HL-60 (cell line): ENCODE measurements around the gene PADI4.

ENCODE experiments used
- GABPA ChIP-seq: IDR thresholded peaks from 2 replicates; pipeline ENCODE4 v1.6.1; 2012; ENCODE audit warnings: low read depth
- POLR2AphosphoS5 ChIP-seq: IDR thresholded peaks from 2 replicates; pipeline ENCODE4 v1.6.1; 2012; ENCODE audit warnings: low read depth
- TF ChIP-seq, protein P1 (sequence below): IDR thresholded peaks from one replicate; pipeline ENCODE4 v1.5.1; 2011; ENCODE audit warnings: low read length, control low read depth, inconsistent platforms; ENCODE audit not compliant: insufficient read depth
- TF ChIP-seq, protein P2 (sequence below): IDR thresholded peaks from 2 replicates; pipeline ENCODE4 v1.6.1; 2012; ENCODE audit warnings: low read depth; ENCODE audit not compliant: insufficient replicate concordance

DNA sequence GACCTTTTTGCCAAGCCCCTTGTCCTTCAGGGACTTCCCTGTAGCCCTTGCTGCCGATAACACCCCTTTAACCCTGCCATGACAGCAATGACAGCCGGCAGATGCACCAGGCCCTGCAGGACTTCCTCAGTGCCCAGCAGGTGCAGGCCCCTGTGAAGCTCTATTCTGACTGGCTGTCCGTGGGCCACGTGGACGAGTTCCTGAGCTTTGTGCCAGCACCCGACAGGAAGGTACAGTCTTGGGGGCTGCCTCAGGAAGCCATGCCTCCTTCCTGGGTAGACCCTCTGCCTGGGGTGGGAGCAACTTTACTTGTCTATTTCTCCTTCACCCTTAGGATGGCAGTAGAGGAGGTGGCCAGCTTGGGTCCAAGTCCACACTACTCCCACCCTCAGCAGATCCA lies 47.9 kb downstream of the PADI4 start:
- TF ChIP-seq, protein P1, sequence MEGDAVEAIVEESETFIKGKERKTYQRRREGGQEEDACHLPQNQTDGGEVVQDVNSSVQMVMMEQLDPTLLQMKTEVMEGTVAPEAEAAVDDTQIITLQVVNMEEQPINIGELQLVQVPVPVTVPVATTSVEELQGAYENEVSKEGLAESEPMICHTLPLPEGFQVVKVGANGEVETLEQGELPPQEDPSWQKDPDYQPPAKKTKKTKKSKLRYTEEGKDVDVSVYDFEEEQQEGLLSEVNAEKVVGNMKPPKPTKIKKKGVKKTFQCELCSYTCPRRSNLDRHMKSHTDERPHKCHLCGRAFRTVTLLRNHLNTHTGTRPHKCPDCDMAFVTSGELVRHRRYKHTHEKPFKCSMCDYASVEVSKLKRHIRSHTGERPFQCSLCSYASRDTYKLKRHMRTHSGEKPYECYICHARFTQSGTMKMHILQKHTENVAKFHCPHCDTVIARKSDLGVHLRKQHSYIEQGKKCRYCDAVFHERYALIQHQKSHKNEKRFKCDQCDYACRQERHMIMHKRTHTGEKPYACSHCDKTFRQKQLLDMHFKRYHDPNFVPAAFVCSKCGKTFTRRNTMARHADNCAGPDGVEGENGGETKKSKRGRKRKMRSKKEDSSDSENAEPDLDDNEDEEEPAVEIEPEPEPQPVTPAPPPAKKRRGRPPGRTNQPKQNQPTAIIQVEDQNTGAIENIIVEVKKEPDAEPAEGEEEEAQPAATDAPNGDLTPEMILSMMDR: no peak
- TF ChIP-seq POLR2AphosphoS5 (no peak), GABPA (no peak)
- TF ChIP-seq, protein P2, sequence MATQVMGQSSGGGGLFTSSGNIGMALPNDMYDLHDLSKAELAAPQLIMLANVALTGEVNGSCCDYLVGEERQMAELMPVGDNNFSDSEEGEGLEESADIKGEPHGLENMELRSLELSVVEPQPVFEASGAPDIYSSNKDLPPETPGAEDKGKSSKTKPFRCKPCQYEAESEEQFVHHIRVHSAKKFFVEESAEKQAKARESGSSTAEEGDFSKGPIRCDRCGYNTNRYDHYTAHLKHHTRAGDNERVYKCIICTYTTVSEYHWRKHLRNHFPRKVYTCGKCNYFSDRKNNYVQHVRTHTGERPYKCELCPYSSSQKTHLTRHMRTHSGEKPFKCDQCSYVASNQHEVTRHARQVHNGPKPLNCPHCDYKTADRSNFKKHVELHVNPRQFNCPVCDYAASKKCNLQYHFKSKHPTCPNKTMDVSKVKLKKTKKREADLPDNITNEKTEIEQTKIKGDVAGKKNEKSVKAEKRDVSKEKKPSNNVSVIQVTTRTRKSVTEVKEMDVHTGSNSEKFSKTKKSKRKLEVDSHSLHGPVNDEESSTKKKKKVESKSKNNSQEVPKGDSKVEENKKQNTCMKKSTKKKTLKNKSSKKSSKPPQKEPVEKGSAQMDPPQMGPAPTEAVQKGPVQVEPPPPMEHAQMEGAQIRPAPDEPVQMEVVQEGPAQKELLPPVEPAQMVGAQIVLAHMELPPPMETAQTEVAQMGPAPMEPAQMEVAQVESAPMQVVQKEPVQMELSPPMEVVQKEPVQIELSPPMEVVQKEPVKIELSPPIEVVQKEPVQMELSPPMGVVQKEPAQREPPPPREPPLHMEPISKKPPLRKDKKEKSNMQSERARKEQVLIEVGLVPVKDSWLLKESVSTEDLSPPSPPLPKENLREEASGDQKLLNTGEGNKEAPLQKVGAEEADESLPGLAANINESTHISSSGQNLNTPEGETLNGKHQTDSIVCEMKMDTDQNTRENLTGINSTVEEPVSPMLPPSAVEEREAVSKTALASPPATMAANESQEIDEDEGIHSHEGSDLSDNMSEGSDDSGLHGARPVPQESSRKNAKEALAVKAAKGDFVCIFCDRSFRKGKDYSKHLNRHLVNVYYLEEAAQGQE: no peak
